ENCODE measurements around the gene CCT6B. TPM values are rescaled to one million over a fixed set of nuclear protein-coding genes. Genes with fewer than 3 reads are reported as not detected.

The CCT6B gene
- total RNA-seq, 1 donor from 2014 or later, result 2.3 TPM

GRCh38 chr17:34879146-34879545, 82.1 kb downstream of the CCT6B start:
- no peaks in the 10 kb centered on the region for H3K36me3 Mint-ChIP-seq (ENCODE audit: low read depth)
- no peaks in the 10 kb centered on the region for H3K9me3 Mint-ChIP-seq
- H3K4me3 Mint-ChIP-seq, result no peak overlapping the region
- H3K27me3 Mint-ChIP-seq (ENCODE audit: low read depth), result peaks cover 51% of the 10 kb centered on the region
- H3K27ac Mint-ChIP-seq (ENCODE audit: unreplicated experiment), result no peak overlapping the region
- TF ChIP-seq CTCF (conservative IDR thresholded peaks at IDR 0.05), result no peak
- no peak for DNase-seq (ENCODE audit: low read depth, low spot score)
- H3K4me1 Mint-ChIP-seq, result no peaks in the 10 kb centered on the region

Other genes with a start within 250 kb of the CCT6B start
- gene ZNF830, start 80 bp upstream of the CCT6B start, total RNA-seq, result 21.2 TPM in 2 replicates
- 110 and 126 TPM in 2 replicates for gene LIG3, start 19.1 kb upstream of the CCT6B start, total RNA-seq
- gene RFFL, start 102.2 kb upstream of the CCT6B start, total RNA-seq, result 22.5 and 23.2 TPM in 2 replicates
- 21.3 and 22.5 TPM in 2 replicates for gene RAD51D, start 158.4 kb upstream of the CCT6B start, total RNA-seq
- not detected in 2 replicates for gene FNDC8, start 160.2 kb upstream of the CCT6B start, total RNA-seq
- gene NLE1, start 180.8 kb upstream of the CCT6B start, total RNA-seq, result 35.8 and 40.0 TPM in 2 replicates
- not detected in 2 replicates for gene UNC45B, start 186.4 kb upstream of the CCT6B start, total RNA-seq
- gene SLC35G3, start 232.9 kb upstream of the CCT6B start, total RNA-seq, result not detected in 2 replicates

Data from neural crest cell (in vitro differentiated cells).